GM21447 (cell line): ENCODE measurements around the gene TPD52L3.

Experiments used
- ATAC-seq: cut with Tn5 transposase; IDR thresholded peaks from one replicate; pipeline ENCODE4 v1.9.1; 2021; ENCODE audit not compliant: unreplicated experiment

TPD52L3 gene

DNA sequence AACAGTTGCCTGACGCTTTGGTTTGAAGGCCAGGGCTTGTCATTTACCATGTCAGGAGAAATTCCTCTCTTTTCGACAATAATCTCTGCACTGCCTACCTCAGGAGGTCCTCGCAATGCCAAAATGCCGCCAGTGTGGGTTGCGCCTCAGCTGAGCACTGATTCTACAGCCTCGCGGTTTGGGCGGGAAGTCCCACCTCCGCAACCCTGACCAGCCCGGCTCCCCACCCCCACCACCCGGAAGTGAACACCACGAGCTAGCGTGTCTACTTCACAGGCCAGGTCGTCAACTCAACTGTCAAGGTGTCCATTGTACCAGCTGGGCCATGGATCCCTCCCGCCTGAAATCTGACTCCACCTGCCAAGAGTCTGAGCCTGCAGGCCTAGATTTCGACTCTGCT lies at the start of gene TPD52L3:
Gene TPD52L3, plus strand, starts transcription at position 273 of the 400 bp plus-strand sequence. CDS start 221 bp downstream, outside the sequence.
- ATAC-seq: no peak

DNA sequence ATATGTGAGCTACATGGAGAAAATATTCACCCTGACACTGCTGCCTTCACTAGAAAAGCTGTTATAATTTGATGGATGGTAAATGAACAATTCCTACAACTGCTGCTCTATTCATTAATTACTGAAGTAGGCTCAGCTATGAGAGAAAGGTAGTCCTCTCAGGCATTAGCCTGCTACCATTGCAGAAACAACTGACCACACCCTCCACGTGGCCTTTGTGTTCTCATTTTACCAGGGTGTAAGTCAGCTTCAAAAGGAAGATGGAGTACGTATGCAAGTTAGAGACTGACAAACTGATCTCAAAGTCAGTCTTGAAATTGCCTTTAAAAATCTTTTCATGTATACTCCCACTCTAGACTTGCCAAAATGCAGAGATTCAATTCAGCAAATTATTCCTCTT lies 26.3 kb upstream of the TPD52L3 start:
- no peak for ATAC-seq

DNA sequence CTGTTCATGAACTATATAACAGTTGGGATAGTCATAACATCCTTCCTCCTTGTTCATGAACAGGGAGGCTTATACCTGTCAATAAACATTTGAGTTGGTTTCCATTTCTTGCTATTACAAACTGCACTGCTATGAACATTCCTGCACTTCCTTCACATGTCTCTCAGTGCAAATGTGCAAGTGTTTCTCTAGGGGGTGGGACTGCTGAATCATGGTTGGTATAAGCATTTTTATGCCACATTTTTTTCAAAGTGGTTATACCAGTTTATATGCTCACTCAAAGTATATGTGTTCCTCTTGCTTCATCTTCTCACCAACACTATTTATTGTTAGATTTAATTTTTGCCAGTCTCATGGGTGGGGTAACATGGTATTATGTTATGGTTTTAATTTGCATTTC lies 25.8 kb upstream of the TPD52L3 start:
- ATAC-seq: no peak

DNA sequence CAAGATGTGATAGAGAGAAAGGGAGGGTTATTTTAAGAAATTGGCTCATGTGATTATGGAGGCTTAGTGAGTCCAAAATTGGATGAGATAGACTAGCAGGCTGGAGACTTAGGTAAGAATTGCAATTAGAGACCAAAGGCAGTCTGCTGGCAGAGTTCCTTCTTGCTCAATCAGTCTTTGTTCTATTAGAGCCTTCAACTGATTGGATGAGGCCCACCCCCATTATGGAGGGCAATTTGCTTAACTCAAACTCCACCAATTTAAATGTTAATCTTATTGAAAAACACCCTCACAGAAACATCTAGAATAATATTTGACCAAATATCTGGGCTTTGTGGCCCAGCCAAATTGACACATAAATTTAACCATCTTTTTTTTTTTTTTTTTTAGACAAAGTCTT lies 23.9 kb upstream of the TPD52L3 start:
- no peak for ATAC-seq

DNA sequence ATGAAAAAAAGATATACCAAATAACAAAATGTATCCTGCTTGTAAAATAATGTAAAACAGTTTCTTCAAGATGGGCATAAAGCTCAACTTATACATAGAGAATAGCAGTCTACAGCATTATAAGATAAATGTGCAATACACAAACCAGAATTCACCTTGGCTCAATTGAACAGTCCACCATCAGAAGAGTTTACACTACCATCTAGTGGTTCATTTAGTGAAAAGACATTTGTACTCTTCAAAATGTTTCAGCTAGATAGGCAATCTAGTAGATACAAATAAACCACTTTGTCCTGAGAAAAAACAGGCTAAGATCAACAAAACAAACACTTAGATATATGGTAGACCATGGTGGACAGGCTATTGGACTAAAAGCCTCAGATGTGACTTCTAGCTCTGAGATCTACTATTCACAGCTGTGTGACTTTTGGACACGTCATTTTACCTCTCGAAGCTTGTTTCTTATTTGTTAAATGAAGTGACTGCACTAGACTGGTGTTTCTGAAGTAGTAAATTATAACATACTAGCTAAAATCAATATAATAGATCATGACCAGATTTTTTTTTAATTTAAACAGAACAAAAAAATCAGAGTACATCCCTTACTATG lies 22.1 kb upstream of the TPD52L3 start:
- no peak for ATAC-seq

DNA sequence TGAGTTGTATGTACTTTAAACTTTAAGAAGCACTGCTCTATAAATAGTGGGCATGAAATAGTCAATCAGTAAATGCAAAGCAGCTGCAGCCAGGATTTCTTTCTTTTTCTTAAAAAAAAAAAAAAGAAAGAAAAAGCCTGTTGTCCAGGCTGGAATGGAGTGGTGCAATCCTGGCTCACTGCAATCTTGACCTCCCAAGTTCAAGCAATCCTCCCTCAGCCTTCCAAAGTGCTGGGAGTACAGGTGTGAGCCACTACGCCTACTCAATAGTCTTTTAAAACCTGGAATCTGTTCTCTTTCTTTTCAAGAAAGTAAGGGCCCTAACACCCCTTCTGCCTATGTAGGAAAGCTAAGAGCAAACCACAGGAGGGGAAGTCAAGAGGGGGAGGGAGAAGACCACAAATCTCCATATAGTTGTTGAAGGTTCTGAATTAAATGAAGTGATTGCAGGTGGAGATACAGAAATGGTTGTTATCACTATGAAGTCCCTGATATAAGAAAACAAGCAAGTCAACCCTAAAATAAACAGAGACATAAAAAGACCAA lies 20.6 kb upstream of the TPD52L3 start:
- ATAC-seq: no peak

DNA sequence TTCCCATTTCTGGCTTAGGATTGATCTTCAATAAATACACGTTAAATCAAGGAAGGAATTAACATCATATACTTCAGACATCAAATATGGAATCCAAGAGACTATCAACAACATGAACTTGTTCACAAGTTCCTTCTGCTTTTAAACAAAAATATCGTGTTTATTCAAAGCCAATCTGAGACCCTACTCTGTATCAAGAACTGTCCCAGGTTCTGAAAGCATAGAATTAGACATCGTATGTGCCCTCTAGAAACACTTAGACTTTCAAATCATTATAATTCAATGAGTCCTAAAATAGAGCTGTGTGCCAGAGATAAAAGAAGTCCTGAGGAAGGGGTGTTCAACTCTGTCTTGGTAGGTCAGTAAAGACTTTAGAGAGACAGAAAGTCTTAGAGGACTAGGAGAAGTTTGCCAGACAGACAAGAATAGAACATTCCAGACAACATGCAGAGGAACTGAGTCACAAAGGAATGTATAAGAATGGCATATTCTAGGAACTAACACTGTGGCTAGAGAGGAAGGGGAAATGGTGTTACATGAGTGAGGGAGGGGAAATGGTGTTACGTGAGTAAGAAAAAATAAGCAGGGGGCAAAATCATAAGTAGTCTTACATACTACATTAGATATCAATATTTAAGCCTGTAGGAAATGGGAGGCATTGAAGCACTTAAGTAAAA lies 2.9 kb downstream of the TPD52L3 start:
- no peak for ATAC-seq

DNA sequence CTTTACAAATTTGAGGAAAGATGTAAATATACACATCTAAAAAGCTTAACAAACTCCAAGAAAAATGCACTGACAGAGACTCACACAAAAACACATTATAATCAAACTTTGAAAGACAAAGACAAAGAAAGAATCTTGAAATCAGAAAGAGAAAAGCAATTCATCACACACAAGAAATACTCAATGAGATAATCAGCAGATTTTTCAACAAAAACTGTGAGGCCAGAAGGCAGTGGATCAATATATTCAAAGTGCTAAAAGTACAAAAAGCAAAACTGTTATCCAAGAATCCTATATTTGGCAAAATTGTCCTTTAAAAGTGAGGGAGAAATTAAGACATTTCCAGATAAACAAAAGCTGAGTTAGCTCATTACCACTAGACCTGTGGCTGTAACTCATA lies 6.1 kb downstream of the TPD52L3 start:
- ATAC-seq: no peak

DNA sequence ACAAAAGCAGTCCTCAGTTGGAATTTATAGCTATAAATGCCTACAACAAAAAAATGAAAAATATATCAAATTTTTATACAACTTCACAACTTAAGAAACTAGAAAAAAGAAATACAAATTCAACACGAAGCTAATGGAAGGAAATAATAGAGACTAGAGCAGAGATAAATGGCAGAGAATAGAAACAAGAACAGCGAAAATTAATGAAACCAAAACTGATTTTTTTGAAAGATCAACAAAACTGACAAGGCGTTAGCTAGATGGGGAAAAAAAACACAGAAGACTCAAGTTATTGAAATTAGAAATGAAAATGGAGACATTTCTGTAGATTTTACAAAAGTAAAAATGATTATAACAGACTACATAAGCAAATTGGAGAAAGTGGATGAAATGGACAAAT lies 20.6 kb downstream of the TPD52L3 start:
- no peak for ATAC-seq

DNA sequence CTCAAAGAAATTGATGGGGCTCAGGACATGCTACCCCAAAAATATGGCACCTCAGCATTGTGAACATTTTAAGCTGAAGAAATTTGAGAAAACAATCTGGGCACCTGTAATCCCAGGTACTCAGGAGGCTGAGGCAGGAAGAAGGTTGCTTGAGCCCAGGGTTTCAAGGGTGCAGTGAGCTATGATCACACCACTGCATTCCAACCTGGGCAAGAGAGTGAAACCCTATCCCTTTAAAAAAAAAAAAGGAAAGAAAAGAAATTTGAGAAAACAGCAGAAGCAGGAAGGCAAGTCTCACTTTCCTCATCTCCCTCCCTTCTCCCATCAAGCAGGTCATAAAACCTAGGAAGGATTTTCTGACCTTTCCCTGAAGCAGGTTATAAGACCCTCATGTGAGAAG lies 23.6 kb downstream of the TPD52L3 start:
- no peak for ATAC-seq

DNA sequence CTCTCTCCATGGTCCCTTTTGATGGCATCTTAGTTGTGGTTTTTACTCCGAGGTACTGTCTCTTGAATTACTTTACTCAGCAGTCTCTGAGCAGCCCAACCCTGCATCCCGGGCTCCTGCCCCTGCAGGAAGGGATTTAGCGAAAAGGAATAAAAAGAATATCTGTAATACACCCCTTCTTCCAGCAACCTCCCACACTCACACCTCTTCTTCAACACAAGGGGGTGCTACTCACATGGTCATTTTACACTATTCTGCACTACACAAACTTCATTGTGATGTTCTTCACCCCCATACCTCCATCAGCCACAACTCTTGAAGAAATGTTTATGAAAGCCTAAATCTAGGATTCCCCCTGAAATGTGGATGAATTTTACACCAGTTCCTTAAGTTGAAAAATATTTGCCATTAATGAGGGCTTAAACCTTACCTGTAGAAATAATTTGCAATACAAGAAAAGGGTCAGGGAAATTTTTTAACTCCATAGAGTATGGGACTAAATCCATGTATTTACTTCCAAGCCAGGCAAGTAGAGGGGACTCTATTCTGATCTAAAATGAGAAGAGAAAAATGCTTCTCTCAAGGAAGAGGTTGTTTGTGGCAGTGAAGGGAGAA lies 26.0 kb downstream of the TPD52L3 start:
- peak; percentile 80 for ATAC-seq

DNA sequence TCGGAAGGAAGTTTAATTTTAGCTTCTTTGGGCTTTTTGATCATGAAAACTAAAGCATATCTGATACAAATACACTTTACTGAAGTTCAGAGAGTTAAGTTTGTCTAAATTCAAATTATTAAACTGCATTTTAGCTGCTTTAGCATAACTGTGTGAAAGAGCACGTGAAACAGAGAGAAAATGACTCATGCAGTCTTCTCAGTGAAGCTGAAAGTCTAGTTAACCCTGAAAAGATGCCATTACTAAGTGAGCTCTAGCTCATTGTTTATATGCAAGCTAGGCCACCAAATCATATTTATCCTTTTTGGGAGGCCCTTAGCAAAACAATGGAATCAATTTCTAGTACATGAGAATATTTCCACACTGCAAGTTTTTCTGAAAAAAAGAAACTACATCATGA lies 27.6 kb downstream of the TPD52L3 start:
- ATAC-seq: peak; percentile 49

DNA sequence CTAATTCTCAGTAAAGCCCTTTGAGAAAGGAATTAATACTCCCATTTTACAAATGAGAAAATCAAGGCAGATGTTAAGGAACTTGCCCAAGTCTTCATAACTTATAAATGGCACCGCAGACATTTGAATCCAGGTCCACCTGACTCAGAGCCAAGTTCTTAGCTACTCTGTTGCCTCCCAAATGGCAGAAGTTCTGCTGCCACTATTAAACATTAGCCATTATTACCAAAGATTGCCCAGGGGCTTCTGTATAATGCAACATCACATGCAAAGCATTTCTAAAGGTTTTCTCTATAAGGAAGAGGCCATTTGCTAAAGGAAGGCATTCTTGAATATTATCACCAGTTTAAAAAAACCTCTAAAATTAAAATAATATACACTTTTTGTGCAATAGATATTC lies 28.3 kb downstream of the TPD52L3 start:
- no peak for ATAC-seq

DNA sequence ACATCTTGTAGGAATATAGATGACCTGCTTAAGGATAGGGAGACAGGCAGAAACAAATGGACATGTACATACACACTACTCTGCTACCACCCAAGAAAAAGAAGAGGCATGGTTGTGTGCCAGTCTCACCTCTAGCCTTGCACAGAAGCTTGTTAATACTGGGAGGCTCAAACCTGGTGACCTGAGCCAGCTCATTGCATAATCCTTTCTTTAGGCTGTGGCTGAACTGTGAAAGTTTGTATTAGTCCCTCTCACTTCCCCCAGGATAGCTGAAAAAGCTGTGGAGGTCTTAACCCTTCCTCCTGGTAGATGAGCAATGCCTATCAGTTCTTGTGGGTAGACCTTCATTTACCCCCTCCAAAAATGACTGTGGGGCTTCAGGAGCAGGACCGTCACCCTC lies 28.7 kb downstream of the TPD52L3 start:
- ATAC-seq: no peak

DNA sequence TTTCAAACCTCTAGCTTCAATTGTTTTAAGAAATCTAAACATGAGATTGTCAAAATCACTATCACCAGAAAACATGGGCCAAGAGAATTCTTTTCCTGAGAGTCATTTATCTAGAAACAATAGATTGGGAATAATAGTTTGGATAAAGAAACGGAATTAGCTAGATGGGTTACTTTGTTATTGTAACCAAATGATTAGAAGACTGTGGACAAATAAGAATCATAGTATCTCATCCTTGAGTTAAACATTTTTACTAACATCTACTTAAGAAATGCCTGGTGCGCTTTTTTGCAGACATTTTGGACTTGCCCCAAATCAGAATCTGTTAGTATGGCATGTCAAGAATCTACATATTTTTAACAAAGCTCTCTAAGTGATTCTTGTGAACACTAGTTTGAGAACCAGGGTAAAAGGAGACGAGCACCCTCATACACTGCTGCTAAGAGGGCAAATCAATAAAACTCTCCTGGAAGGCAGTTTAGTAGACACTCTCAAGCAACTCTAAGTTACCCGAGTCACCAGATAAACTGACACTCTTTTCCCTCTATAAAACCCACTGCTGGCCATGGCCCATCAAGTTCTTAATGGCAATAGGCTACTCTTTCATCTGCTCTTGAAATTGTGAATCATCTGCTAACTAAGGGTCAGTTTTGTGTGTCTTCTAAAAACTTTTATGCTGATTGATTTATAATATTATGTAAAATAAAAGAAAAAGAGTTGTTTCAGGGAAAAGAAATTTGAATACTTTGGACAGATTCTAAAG lies 39.1 kb downstream of the TPD52L3 start:
- no peak for ATAC-seq

DNA sequence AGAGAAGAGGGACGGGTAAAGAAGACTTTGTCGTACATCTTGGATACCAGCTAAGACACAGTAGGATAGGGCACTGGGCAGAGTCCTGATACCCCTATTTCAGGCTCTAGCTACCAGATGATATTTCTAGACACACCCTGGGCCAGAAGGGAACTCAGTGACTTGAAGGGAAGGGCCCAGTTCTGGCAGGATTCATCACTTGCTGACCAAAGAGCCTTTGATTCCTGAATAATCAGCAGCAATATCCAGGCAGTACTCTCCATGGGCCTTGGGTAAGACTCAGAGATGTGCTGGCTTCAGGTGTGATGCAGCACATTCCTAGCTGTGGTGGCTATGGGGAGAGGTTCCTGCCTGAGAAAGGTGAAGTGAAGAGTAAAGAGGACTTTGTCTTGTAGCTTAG lies 40.7 kb downstream of the TPD52L3 start:
- no peak for ATAC-seq
